A673 (cell line): ENCODE data around the gene BEAN1.

Source experiments
- CTCF ChIP-seq: fragments of 300-800, 200-600 bp; sonication (generic); conservative IDR thresholded peaks from 2 replicates; pipeline ENCODE4 v1.5.1; 2017; ENCODE audit warnings: low read depth, mild to moderate bottlenecking, antibody characterized with exemption, low read length, moderate library complexity, mixed read lengths
- EZH2 ChIP-seq: fragments of 200-600 bp; sonication (generic); IDR thresholded peaks from 2 replicates; pipeline ENCODE4 v1.6.1; 2017; ENCODE audit warnings: borderline replicate concordance, low read depth, mild to moderate bottlenecking, mixed read lengths, antibody characterized with exemption, low read length; ENCODE audit not compliant: poor library complexity, severe bottlenecking

- TF ChIP-seq CTCF (no peak), EZH2 (no peak)
Observed at GRCh38 chr16:66471264-66471663, 44.2 kb downstream of the BEAN1 start.
